ENCODE results near the gene HPCAL1. TPM values are rescaled to one million over a fixed set of nuclear protein-coding genes. Genes with fewer than 3 reads are reported as not detected.

The HPCAL1 gene
- total and polyA plus RNA-seq, 11 donors: 18.9 to 63.2 (median 40.5) TPM

GRCh38 chr2:10431797-10432196 is 129.1 kb downstream of the HPCAL1 start:
- 71 to 77% (median 73%) methylated on average over 14 to 16 of the region's 16 CpGs for WGBS, 4 donors
- H3K27me3 ChIP-seq: peaks cover 0 to 7% (median 0%) of the 10 kb centered on the region in 9 donors
- ATAC-seq (no peak), DNase-seq (no peak)
- H3K36me3 ChIP-seq: peaks cover 0 to 13% (median 5%) of the 10 kb centered on the region in 9 donors
- H3K27ac ChIP-seq: no peak overlapping the region
- no peaks in the 10 kb centered on the region for H3K9me3 ChIP-seq
- no peak for TF ChIP-seq POLR2A (IDR thresholded peaks at IDR 0.05)
- no peak for TF ChIP-seq CTCF (IDR thresholded peaks at IDR 0.05)
- intact Hi-C loops (cut with DNase I): loop anchor here in 9 of 10 donors (2.0 to 10.0 kb wide), 9 partner anchors 157 to 627 kb away; no protein-coding TSS in a partner anchor
- peak overlapping the region in 3 of 12 donors; percentile 44 to 61 (median 51) for H3K4me3 ChIP-seq
- H3K4me1 ChIP-seq: peaks cover 0 to 20% (median 1%) of the 10 kb centered on the region in 12 donors

GRCh38 chr2:10432311-10433181 is 129.8 kb downstream of the HPCAL1 start:
- 11 to 53% (median 32%) methylated on average over 17 to 49 of the region's 49 CpGs for WGBS, 4 donors
- Histone ChIP-seq H3K27me3 (peaks cover 0 to 7% (median 0%) of the 10 kb centered on the region in 9 donors), H3K4me3 (peak overlapping the region in 7 of 12 donors; percentile 22 to 61 (median 40)), H3K36me3 (peaks cover 0 to 5% (median 0%) of the 10 kb centered on the region in 9 donors), H3K9me3 (no peaks in the 10 kb centered on the region), H3K27ac (no peak overlapping the region), H3K4me1 (peaks cover 0 to 20% (median 1%) of the 10 kb centered on the region in 12 donors)
- TF ChIP-seq POLR2A (IDR thresholded peaks at IDR 0.05) (no peak), CTCF (IDR thresholded peaks at IDR 0.05) (no peak)
- intact Hi-C loops (cut with DNase I): loop anchor here in 9 of 10 donors (1.0 to 10.0 kb wide), 10 partner anchors 158 to 628 kb away; no protein-coding TSS in a partner anchor
- DNase-seq: no peak
- peak in 2 of 4 donors; percentile 16 to 44 for ATAC-seq

- intact Hi-C loops (cut with DNase I): loop anchor here in 9 of 10 donors (1.0 to 10.0 kb wide), 10 partner anchors 159 to 629 kb away; no protein-coding TSS in a partner anchor
These were observed 130.7 kb downstream of the HPCAL1 start for GRCh38 chr2:10433264-10433946.

More at GRCh38 chr2:10433264-10433946, 130.7 kb downstream of the HPCAL1 start:
- H3K9me3 ChIP-seq: no peaks in the 10 kb centered on the region
- 93 to 96% (median 95%) methylated on average over 10 of the region's 10 CpGs for WGBS, 4 donors
- H3K4me3 ChIP-seq: no peak overlapping the region
- ATAC-seq (no peak), DNase-seq (no peak)
- H3K4me1 ChIP-seq: peaks cover 0 to 20% (median 1%) of the 10 kb centered on the region in 12 donors
- H3K36me3 ChIP-seq: no peaks in the 10 kb centered on the region
- TF ChIP-seq POLR2A (IDR thresholded peaks at IDR 0.05) (no peak), CTCF (IDR thresholded peaks at IDR 0.05) (no peak)
- H3K27ac ChIP-seq: no peak overlapping the region
- H3K27me3 ChIP-seq: peaks cover 0 to 7% (median 0%) of the 10 kb centered on the region in 9 donors
